ENCODE data around the gene HMOX1. TPM values are rescaled to one million over a fixed set of nuclear protein-coding genes. Genes with fewer than 3 reads are reported as not detected.
"Not testable (repeated sequence)": the region's sequence is repeated elsewhere in the genome, so short reads cannot be mapped to it uniquely, and the experiment has no call there.

Gene HMOX1
- total RNA-seq, 1 donor from 2014 or later = 17.3 TPM

GRCh38 chr22:35424761-35425160 is 43.9 kb downstream of the HMOX1 start:
- no peak for DNase-seq (ENCODE audit: low spot score)
- intact Hi-C loops (cut with DNase I) = no loop called here

GRCh38 chr22:35425546-35425945 is 44.6 kb downstream of the HMOX1 start:
- no peak for DNase-seq (ENCODE audit: low spot score)
- intact Hi-C loops (cut with DNase I) = no loop called here

DNA sequence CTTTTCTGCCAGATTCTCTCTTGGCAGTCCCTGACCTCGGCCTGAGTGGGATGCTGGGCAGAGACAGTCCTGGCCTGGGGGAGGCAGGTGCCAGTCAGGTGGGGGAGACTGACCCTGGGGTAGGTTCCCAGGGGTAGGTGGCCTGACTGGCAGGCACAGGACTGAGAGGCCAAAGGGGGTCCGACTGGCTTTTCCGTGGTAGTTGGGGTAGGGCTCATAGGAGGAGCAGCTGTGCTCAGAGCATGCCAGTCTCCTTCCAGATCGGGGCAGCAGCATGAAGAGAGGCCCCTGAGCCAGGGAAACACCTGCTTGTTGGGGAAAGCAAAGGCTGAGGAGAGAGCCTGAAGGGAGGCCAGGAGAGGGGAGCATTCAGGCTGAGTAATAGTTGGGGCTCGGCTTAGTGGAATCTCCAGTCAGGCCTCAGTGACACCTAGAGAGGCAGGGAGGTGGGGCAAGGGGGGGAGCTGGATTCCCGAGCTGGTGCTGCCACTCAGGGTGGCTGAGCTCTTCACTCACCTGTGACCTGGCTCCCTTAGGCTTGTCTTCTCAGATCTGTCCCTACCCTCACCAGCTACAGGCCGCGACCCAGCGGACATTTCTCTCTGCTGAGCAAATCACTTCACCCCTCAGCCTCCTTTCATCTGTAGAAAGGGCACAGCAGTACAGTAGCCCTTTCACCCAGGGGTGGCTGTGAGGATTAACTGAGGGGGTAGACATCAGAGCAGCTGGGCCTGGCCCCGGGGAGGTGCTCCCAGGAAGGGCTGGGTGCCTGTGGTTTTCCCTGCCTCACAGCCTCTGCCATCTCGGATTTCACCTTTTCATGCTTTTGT is 45.3 kb downstream of the HMOX1 start:
- intact Hi-C loops (cut with DNase I) = no loop called here

DNA sequence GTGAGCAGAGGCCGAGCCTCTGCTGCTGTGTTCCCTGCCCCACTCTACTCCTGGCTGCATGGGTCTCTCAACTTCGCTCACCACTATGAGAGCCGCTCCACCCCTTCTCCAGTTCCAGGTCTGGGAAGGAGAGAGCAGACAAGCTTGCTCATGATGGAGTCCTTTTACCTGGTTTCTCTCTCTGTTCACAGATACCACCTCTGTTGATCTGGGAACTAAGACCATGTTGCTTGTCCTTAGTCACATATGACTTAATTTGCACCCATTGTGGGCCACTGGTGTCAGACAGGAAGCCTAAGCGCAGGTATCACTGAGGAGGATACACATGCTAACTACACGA is 45.9 kb downstream of the HMOX1 start:
- intact Hi-C loops (cut with DNase I) = no loop called here
- no peak for DNase-seq (ENCODE audit: low spot score)

More for the DNA sequence above, 45.3 kb downstream of the HMOX1 start:
- DNase-seq (ENCODE audit: low spot score) = no peak

DNA sequence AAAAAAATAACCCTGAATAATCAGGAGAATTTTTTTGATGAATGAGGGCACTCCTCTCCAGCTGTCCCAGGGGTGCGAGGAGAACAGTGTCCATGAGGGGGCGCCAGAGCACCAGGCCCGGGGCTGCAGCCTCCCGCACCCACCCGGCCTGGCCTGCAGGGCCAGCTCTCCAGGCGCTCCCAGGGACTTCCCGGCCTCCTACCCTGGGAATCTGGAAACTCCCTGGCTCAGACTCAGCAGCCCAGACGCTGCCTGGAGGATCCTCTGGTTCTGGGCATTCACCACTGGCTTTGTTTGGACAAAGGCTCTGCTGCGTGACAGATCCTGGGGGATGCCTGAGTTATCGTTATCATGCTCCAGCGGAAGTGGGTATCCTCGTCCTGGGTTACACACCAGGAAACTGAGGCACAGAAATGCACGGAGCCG is 50.0 kb downstream of the HMOX1 start:
- peak; percentile 94 for DNase-seq (ENCODE audit: low spot score)
- intact Hi-C loops (cut with DNase I) = loop anchor here (1.0 to 5.0 kb wide), 4 partner anchors 152 to 692 kb away; no protein-coding TSS in a partner anchor

DNA sequence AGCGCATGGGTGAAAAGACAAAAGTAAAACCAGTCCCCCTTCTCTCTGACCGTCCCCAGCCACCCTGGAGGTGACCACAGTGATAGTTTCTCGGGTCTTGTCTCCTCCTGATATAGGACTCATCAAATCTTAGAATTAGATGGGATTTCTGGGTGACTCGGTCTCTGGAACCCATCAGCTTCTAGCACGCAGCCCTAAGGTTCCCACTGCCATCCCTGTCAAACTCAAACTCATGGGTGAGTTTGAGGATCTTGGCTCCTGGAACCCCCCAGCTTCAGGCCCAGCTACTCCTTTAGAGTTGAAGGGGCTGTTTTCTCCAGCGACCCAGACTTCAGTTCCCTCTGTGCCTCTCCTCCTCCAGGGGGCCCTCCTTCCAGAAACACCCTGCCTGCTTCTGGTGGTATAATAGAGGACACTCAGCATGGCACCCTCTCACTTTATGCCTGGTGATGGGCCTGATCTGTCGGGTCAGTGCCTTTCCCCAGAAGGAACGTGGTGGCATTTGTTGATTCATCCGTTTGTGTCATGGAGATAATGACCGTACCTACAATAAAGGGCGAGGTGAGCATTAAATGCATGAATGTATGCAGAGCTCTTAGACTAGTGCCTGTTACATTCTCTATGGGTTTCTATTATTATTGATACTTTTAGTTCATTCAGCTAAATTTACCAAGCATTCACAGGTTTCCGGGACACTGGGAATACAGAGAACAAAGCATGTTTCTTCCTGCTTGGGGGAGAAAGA is 50.8 kb downstream of the HMOX1 start:
- DNase-seq (ENCODE audit: low spot score) = no peak
- intact Hi-C loops (cut with DNase I) = loop anchor here (1.0 to 5.0 kb wide), 4 partner anchors 152 to 691 kb away; no protein-coding TSS in a partner anchor

GRCh38 chr22:35432228-35432905 is 51.5 kb downstream of the HMOX1 start:
- intact Hi-C loops (cut with DNase I) = loop anchor here (5.0 kb wide), 1 partner anchor 490 kb away; no protein-coding TSS in a partner anchor
- no peak for DNase-seq (ENCODE audit: low spot score)

- DNase-seq (ENCODE audit: low spot score) = no peak
- intact Hi-C loops (cut with DNase I) = loop anchor here (5.0 kb wide), 1 partner anchor 488 kb away; no protein-coding TSS in a partner anchor
These were observed 53.3 kb downstream of the HMOX1 start for GRCh38 chr22:35434061-35434710.

GRCh38 chr22:35435201-35435740 is 54.4 kb downstream of the HMOX1 start:
- DNase-seq (ENCODE audit: low spot score) = no peak
- intact Hi-C loops (cut with DNase I) = no loop called here

DNA sequence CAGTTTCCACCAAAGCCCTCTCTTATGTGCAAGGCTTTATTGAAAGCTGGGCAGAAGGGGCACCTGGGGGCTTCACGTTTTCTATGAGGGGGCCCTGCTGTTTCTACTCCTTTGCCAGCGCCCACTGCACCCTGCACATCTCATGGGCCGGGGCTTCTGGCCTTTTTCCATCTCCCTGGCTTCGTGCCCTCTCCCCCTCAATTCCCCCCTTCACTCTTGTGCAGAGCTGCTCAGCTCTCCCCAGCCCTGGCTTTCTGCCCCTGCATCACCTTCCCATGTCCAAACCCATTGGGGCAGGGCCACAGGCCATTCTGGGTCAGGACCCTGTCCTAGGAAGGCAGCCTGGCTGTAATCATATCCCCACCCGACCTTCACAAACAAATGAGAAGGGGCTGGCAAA is 55.5 kb downstream of the HMOX1 start:
- DNase-seq (ENCODE audit: low spot score) = no peak
- intact Hi-C loops (cut with DNase I) = no loop called here

DNA sequence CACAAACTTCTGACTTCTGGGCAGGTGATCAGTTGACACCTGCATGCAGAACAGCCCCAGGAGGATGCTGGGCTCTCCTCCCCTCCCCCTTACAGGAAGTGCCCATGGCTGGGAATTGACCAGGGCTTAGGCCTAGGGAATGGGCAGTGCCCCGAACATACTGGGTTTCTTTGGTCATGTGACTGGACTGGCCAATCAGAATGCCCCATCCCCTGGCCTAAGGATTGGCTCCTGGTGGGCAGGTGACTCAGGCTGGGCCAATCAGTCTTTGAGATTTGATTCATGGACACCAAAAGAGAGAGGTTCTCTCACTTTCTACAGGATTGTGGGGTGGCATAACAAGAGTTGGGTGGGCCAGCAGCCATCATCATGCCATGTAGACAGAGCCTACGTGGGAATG is 56.2 kb downstream of the HMOX1 start:
- no peak for DNase-seq (ENCODE audit: low spot score)
- intact Hi-C loops (cut with DNase I) = no loop called here

GRCh38 chr22:35438673-35439364 is 57.9 kb downstream of the HMOX1 start:
- intact Hi-C loops (cut with DNase I) = not testable (repeated sequence)

DNA sequence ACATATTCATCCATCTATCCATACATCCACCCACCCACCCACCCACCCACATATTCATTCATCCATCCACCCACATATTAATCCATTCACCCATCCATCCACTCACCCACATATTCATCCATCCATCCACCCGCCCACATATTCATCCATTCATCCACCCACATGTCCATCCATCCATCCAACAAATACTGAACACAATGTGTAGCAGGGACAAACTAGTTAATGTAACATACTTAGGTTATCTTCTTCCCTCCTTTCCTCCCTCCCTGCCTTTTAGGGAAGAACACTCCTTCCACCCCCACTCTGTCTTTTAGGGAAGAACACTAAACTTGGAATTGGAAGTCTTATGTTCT is 58.4 kb downstream of the HMOX1 start:
- no peak for DNase-seq (ENCODE audit: low spot score)
- intact Hi-C loops (cut with DNase I) = no loop called here

More at GRCh38 chr22:35438673-35439364, 57.9 kb downstream of the HMOX1 start:
- not testable (repeated sequence) for DNase-seq (ENCODE audit: low spot score)

DNA sequence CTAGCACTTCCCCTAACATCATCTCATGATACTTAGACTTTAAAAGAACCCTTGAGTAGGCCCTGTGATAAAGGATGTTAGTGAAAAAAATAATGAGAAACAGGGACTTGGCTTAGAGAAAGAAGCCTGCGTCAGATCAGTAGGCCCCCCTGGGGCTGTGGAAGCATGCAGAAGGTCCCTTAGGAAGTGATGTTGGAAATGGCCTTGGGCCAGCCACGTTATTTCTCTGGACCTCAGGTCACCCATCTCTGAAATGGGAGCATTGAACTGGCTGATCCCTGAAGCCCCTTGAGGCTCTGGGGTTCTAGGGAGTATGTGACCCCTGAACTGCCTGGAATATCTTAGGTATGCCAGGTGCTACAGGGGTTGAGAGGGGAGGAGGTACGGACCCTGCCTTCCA is 59.2 kb downstream of the HMOX1 start:
- no peak for DNase-seq (ENCODE audit: low spot score)
- intact Hi-C loops (cut with DNase I) = no loop called here

- intact Hi-C loops (cut with DNase I) = no loop called here
These were observed 60.7 kb downstream of the HMOX1 start for GRCh38 chr22:35441489-35442100.

DNA sequence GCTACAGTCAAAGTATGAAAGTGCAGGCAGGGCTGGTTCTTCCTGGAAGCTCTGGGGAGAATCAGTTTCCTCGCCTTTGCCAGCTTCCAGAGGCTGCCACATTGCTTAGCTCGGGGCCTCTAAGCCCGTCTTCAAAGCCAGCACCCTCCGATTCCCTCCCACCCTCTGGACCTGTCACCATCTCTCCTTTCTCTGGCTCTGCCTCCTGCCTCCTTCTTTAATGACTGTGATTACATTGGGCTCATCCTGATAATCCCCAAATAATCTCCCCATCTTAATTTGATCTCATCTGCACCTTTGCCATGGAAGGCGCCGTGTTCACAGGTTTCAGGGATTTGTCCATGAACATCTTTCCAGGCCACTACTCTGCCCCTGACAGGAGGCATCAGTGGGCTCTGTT is 61.6 kb downstream of the HMOX1 start:
- DNase-seq (ENCODE audit: low spot score) = no peak
- intact Hi-C loops (cut with DNase I) = no loop called here

More at GRCh38 chr22:35441489-35442100, 60.7 kb downstream of the HMOX1 start:
- DNase-seq (ENCODE audit: low spot score) = no peak

- DNase-seq (ENCODE audit: low spot score) = no peak
- intact Hi-C loops (cut with DNase I) = no loop called here
These were observed 62.4 kb downstream of the HMOX1 start for GRCh38 chr22:35443338-35443737.
